ENCODE results near the gene PRIMA1.

Gene PRIMA1

DNA sequence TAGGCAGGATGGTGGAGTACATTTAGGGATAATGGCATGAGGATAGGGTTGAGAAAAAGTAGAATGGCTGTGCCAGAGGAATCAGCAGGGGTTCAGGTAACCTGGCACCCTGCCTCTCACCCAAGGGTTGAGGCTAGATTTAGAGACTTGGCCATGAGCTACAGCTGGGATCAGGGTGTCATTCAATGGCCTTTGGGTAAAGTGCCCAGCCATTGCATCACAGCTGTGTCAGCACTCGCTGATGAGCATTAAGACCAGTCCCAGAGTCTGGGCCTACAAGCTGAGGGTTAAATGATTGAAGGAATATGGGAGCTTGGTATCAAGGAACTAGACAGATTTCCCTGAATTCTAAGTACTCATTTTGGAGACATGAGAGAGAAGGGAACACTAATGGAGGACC is 113.9 kb downstream of the PRIMA1 start:
- no peak for DNase-seq (ENCODE audit: low spot score)

DNA sequence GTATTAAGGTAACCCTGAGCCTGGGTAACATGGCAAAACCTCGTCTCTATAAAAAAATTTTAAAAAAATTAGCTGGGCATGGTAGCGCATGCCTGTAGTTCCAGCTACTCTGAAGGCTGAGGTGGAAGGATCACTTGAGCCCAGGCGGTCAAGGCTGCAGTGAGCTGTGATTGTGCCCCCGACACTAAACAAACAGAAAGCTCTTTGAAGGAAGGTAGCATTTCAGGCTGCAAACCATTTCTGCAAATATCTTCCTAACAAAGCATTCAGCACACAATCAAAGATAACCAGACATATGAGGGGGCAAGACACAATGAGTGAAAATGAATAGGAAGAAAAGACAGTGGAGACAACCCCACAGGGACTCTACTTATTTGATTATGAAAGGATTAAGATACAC is 118.7 kb downstream of the PRIMA1 start:
- no peak for DNase-seq (ENCODE audit: low spot score)
